Stimulated activated CD4-positive, alpha-beta T cell treated with anti-CD3 and anti-CD28 coated beads, Interleukin-1b, Interleukin-23, amount 100 ng/mL, for 1 hour (primary cell): Measurements from ENCODE around the gene PDE4D.

ENCODE experiments used
- DNase-seq, 2 donors: peaks; one replicate each; pipeline ENCODE4 v3.0.0-alpha.2; 2020; ENCODE audit warnings: low read depth in 2 of 2

Gene PDE4D

DNA sequence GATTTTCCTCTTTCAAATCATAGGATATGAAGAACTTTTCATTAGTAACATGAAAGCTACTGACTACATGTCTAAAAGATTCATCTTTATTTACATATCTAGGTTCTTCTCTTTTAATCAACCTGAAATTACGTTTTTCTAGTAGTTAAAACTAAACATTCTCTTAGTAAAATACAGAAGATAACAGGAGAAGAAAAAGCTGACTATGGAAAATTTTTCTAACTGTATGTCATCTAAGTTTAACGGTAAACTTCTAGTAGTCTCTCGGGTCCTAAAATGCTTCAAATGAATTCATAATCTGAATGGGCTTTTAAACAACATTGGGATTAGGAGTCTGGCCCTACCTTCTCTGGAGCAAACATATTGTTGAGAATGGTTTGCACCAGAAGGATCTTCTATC is 151.9 kb downstream of the PDE4D start:
- no peak for DNase-seq

DNA sequence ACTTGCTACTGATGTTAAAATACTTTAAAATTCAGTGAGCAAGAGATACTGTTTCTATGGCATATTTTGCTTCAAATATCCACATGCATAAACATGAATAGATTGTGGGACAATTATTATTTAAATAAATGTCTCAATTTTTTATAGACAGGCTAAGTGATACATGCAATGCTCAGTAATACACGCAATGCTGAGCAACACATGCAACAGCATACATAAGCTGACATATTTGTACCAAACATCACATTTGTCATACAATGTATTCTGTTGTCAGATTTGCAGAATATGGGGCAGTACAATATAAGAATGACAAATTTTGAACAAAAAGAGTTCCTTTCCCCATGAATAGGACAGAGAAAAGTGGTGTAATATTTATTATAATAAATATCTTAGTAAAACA is 155.5 kb downstream of the PDE4D start:
- DNase-seq, result no peak

DNA sequence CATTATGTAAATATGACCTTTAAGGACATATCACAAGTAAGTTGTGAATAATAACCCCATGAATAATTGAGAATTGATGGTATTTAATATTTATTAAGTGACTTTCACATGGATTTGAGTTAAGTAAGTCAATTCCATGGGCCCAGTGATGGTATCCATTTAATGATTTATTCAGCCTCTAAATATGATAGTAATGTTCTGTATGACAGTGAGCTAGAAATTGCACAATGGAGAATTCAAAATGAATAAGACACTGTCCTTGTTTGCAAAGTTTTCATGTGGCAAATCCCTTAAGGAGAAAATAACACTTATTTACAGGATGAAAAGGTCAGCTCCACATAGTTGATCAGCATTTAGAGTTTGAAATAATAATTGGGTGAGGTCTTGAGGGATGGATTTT is 160.7 kb downstream of the PDE4D start:
- DNase-seq, result no peak

DNA sequence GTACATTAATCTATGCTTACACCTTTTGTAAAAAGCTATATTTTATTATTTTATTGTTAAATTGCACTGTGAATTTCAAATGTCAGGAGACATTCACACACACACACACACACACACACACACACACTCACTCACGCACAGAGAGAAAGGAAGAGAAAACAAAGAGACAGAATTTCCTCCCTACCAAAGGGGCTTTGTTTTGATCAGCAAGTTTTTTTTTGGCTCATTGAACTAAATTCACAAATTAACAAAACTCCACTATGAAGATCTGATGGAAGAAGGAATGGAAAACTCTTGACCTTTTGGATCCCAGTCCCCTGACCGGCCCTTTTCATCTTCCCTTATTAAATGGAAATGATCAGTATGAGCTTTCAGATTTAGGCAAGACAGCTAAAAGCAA is 161.2 kb downstream of the PDE4D start:
- no peak for DNase-seq

DNA sequence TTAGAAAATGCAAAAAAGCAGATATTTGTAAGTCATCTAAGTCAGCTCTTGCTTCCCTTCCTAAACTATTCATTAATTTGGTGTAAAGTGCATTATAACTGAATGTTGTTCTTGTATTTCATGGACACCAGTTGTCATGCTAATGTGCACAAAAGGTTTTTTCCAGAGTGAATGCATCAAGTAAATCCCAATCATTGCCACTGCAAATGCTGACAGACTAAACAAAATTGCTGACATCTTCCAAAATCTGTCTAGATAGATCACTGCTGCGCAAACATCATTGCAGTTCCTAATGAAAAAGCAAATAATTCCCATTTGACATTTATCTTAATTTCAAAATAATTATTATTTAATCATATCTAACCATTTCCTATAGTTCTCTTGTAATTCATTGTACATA is 161.7 kb downstream of the PDE4D start:
- no peak for DNase-seq

DNA sequence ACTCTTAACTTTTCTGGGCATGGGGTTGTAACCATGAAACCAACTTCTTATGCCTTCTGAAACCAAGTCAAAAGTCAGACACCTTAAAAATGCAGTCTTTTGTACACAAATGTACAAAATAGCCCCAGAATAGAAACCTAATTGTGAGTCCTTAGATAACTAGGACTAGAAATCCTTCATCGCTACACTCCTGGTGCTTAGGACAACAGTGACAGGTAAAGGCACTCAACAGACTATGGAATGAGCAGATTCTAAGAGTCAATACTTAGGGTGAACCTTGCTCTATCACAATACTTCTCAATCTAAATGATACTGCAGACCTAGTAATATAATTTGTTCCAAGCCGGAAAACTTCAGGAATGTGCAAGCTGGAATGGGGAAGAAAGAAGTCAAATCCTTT is 163.7 kb downstream of the PDE4D start:
- DNase-seq, result no peak

DNA sequence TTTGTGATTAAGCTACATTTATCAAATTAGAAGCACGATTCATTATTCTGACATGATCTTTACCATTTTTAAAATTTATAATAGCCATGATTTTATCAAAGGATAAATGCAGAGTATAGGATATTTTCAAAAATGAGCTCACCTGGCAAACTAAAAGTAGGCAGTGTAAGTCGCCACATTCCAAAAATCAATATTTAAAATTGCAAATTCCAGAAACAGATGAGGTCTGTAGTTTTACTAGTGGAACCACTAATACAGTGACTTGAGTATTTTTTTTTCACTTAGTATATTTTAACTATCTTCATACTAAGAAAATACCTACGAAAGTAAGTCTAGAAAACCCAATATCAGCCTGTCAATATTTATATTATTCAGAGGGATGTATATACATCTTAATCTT is 164.2 kb downstream of the PDE4D start:
- no peak for DNase-seq

DNA sequence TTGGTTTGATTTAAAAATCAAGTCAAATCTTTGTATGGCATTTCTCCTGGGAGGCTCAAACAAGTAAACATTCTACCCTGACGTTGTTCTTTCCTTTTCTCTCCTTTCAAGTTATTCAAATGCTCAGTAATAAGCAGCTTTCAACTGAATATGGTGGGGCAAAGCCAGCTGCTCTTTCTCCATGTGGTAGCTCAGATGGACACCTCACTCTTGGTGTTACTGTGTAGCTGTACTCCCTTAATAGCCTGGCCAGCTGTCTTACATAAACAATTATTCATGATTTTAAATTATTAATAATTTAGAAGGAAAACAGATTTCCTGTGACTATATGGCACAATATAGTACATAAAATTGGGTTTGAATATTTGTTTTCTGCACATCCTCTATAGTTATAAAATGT is 165.2 kb downstream of the PDE4D start:
- no peak for DNase-seq

DNA sequence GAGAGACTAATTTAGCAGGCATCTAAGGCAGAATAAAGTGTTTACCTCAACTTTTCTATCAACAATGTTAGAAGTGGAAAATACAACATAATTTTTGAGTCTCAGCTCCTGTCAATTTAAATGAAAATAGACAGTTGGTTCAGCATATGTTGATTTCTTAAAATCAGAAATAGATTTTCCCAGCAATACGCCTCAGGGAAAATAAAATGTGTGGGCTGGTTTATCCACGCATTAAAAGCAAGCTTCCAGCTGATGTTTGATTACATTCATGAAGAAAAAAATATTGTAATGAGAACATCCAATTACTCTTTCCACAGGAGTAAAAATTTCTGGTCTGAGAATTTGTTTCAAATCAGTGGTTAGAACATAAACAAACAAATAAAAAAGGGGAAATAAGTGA is 166.3 kb downstream of the PDE4D start:
- no peak for DNase-seq

DNA sequence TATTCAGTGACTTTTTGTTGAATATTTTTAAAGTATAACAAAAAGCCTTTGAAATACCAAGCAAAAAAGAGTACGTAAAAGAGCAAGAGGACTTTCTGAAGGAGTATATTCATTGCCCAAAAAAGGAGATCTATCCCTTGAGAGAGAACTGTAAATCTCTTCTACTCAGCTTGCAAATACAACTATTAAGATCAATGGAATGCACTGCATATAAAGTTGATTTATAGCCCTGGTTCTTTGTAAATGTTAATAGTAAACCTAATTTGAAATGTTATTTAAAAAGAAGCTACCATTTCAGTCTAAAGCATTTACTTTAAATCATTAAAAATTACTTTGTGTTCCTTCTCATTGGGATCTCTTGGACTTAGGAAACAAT is 168.1 kb downstream of the PDE4D start:
- no peak for DNase-seq

DNA sequence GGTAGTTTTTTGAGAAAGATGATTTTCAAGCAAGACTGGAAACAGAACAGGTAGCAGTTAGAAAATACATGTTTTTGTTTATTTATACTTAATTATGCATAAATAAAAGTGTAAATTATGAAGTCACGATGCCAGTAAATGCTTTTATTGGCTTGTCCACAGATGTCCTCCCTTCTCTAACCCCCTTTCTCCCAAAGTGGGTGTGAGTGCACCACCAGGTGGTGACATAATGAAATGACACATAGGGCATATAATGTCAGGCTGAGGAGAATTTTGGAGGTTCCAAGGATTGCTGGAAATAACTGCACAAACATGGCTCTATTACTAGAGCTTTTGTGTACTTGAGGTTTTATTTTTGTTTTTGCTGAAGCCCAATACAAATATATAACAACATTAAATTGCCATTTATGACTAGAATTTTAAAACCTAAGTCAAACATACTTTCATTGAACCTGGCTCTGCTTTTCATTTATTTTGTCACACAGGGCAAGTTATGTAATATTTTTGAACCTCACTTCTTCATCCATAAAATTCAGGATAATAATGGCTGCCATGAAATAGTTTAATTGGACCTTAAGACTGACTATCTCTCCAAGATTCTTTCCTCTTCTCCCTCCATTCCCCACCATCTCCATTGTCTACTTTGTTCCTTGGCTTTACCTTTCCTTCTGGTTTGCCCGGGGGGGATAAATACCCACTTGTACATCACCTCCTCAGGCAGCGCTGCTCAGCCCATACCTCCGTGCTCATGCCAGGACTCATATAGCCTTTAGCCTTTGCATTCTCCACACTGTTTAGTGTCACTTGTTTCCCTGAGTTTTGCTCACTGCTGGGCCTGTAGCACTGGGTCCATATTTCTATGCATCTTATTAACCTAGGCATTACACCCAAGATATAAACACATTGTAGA is 168.8 kb downstream of the PDE4D start:
- DNase-seq, result no peak

DNA sequence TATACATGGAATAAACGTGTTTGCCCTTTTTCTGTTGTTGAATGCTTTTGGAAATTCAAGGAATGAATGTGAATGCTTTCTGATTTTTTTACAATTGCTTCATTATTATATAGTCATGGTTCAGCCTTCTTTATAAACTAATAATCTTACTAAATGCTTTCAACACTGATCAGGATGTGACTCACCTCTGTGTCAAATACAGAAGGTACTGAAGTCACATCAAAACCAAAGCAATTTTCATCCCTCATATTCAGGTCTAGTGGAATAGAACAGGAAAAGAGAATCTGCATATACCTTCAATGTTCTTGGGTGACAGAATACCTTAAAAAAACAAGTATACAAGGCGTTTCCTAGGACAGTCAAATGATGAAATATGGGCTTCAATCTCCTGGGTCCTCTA is 170.7 kb downstream of the PDE4D start:
- DNase-seq, result no peak

DNA sequence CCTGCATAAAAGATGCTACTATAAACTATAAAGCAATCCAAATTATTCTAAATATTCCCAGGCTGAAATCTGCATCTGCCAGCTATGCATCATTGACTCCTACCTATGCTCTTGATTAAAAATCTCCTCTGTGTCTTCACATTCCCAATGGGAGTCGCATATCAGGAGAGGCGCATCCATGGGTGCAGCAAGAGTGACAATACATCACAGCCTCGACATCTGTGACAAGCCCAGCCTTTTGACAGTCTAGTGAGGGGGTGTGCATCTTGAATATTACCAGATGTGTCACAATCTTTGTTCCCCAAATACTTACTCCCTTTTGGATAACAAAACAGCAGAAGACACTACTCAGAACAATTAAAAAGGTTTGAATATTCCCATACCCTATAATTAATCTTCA is 171.8 kb downstream of the PDE4D start:
- no peak for DNase-seq

DNA sequence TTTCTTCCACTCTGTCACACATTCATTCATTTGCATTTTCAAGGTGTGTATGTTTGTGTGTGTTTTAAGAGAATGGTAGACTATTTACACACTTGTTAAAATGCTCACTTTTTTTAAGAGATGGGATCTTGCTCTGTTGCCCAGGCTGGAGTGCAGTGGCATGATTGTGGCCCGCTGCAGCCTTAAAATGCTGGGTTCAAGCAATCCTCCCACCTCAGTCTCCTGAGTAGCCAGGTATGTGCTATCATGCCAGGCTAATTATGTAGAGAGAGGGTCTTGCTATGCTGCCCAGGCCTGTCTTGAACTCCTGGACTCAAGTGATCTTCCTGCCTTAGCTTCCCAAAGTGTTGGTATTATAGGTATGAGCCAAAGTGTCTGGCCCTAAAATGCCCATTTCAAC is 173.5 kb downstream of the PDE4D start:
- no peak for DNase-seq

DNA sequence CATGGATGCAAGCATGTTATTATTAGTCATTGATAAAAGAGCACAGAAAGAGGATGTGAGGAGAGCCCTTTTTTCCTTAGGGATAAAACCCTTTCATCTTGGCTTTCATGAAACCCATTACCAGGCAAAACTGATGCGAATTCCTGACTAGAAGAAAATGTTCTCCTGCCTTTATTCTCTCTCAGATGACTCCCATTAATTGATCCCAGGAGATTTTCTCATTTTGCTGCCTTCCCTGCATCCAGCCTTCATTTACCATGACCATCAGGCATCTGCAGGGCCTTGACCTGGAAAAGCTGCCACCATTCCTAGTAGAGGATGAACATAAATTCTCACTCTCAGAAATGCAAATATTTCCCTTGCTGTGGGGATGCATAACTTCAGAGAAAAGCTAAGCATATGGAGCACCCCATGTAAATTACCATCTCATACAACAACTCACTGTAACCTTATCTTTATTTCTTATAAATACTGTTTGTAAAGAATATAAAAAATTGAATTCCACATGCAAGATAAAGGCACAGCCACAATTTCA is 176.5 kb downstream of the PDE4D start:
- DNase-seq, result no peak

DNA sequence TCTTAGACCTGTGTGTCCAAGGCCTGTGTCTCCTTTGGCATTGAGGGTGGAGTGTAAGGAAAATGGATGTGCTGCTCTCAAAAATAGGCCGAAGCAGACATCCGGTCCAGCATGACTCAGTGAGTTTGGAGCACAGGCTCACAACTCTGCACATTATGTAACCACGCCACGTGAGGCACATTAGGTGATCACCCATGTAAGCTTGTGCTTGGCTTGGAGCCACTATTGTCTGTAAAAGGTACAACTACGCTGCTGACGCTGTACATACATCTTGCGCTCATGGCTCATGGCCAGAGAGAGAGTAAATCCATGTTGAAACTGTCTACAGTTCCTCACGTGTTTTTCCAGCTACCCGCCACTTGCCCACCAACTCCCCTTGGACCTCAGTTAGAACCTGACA is 177.5 kb downstream of the PDE4D start:
- DNase-seq, result no peak

DNA sequence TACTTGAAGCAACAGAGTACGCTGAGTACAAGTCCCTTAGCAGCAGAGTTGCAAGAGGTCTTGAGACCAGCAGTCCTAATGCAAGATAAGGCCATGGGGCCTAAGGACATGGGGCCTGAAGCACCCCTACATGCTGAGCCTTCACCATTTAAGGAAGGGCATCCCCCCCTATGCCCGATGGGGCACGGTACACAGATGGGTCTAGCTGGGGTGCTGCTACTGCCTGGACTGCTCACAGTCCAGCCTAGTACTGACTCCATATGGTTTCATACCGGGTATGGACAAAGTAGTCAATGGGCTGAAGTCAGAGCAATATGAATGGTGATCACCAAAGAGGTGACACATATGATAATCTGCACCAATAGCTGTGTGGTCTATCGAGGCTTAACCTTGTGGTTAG is 178.3 kb downstream of the PDE4D start:
- DNase-seq, result no peak

DNA sequence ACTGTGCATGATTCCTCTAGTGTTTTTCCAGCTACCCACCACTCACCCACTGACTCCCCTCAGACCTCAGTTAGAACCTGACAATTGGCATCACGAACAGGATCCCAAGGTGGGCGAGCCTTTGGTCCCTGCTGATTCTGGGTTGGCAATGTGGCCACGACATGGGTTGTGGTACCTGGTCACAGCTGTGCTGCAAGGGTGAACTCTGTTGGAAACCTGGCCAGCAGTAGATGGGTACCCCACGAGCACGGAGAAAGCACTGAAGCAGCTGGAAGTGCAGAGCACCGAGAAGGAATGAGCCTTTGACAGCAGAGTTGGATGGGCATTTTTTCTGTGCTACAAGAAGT is 180.1 kb downstream of the PDE4D start:
- DNase-seq, result no peak

DNA sequence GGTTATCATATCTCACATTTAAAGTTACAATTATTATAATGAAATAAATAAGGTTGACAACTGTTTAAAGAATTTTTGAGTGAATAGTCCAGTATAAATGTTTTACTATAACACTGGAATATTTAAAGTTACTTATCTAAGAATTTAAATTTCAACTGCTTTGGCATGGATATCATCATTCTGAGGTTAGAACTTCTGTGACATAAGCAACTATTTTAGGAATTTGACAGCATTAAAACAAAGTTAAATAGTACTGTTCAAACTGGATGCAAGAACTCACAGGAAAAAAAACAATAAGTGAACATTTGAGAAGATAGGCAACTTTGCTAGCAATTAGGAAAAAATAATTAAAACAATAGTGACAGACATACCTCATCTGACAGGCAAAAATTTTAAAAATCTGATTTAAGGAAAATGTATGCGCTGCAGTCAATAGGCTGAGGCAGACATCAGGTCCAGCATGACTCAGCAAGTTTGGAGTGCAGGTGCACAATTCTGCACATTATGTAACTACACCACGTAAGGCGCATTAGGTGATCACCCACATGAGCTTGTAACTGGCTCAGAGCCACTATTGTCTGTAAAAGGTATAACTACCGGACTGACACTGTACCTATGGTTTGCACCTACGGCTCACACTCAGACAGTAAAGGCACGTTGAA is 180.6 kb downstream of the PDE4D start:
- DNase-seq, result no peak

DNA sequence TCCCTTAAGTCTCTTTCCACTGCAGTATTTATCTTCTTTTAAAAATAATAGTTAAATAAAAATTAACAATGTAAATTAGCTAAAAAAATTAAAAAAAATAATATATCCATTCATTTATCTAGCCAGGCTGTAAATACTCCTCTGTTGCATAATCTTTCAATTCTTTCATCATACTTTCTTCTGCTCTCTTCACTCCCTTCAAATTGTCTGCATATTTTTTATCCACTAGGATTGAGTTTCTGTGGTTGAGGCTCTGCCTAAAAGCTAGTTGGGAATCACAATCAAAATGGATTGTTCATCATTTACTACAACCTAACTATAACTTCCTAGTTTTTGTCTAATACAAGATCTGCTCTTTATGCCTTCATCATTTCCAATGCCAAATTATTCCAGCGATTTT is 182.2 kb downstream of the PDE4D start:
- no peak for DNase-seq

DNA sequence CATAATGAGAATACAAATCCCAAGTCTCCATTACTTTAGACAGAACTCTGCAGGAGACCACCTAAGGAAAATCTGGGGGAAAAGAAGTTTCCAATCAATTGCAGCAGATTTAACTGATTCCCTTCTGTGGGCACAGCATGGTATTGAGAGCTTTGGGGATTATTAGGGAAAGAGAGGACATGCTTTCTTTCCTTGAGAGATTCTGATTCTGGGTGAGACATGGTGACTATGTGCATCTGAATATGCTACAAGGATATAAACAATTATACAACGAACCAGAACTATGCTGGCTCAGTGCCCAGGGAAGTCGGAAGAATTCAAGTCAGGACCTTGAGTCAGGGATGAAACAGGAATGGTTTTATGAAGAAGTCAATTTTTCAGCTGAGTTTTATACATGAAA is 183.7 kb downstream of the PDE4D start:
- no peak for DNase-seq

DNA sequence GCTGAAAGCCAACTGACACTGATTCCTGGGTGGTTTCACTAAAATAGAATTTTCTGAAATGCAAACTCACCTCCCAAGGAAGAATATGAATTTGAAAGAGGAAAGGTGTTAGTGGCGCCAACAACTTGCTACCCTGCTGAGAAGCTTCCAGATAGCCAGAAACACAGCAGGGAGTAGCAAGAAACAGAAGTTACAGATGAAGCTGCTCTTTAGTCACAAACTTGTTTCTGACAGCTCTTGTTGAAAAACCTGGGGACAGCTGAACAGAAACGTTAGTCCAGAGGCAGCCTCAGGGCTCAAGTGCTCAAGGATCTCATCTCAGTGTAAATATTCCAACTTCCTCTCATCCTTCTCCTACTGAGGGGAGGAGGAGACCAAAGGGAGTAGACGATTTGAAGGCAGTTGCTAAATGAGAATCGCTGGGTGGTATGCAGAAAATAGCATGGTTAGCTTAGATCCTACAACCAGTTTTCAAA is 184.1 kb downstream of the PDE4D start:
- no peak for DNase-seq

DNA sequence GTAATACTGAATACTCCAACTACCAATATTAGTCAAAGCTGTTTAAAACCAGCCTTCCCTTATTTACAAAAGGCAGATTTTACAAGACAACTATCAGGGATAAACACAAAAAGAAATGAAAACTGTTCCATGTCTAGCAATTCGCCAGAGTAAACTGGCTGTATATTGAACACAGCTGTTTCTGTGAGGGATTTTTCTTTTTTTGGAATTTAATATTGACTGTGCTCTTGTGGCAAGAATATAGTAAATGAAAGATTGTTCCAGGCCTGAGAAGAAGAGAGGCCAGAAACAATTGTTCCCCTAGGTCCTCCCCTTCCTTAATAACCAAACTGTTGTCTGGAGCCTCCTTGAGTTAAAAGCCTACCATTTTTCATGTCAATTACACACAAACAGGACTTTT is 188.6 kb downstream of the PDE4D start:
- no peak for DNase-seq
